GM19025 (cell line): ENCODE measurements around the gene FBXL17.

Source experiments
- ATAC-seq: cut with Tn5 transposase; IDR thresholded peaks from one replicate; pipeline ENCODE4 v1.9.1; 2021; ENCODE audit warnings: mild to moderate bottlenecking, low read depth, moderate library complexity; ENCODE audit not compliant: unreplicated experiment

Gene FBXL17

GRCh38 chr5:107933326-107933725 is 448.6 kb downstream of the FBXL17 start:
- ATAC-seq, result no peak

DNA sequence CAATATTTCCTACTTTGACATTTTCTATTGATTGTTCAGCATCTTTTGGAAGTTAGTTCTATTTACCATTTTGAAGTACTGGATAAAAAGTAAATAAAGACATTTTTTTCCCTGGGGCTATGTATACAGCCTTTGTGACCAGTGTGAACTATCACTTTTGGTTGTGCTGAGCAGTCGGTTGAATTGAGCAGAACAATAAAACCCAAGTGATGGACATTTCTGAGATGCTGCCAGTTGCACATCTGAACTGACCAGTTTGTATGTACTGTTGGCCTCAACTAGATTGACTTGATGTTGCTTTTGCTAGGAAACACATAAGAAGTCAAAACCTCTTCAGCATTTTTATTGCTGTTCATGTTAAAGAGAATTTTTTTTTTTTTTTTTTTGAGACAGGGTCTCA is 451.0 kb downstream of the FBXL17 start:
- no peak for ATAC-seq

DNA sequence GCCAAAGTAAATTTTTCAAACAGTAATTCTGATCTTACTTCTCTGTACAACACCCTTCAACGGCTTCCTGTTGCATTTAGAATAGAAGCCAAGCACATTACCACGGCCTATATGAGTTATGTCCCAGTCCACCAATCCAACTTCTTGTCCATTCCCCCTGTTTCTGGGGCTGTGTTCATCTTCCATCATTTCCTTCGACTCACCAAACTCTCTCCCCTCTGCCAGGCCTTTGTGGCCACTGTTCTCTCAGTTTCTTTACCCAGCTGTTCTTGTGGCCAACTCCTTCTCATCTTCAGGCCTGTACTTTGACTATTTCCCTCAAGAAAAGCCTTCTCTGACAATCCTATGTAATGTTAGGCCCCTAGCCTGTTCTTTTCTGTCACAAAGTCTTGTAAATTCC is 451.8 kb downstream of the FBXL17 start:
- no peak for ATAC-seq

DNA sequence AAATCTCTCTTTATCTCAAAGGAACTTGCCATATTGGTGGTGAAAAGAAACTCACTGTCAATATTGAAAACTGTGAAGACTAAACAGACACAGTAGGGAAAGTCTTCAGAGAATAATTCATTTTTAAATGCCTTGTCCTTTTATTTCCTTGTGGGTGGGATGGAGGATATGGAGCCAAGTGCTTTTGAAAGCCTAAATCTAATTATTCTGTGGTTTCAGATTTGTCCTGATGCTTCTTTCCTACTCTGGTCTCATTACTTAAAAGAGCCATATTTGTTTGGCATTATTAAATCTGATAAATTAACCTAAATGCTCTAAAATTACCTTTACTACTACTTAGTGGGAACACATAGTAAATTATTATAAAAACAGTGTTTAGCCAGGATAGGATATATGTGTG is 452.8 kb downstream of the FBXL17 start:
- ATAC-seq, result no peak

GRCh38 chr5:107926121-107926520 is 455.8 kb downstream of the FBXL17 start:
- ATAC-seq, result no peak

- no peak for ATAC-seq
These were observed 456.7 kb downstream of the FBXL17 start for GRCh38 chr5:107925200-107925599.

- no peak for ATAC-seq
These were observed 461.9 kb downstream of the FBXL17 start for GRCh38 chr5:107919969-107920368.

GRCh38 chr5:107919361-107919760 is 462.5 kb downstream of the FBXL17 start:
- ATAC-seq, result no peak

DNA sequence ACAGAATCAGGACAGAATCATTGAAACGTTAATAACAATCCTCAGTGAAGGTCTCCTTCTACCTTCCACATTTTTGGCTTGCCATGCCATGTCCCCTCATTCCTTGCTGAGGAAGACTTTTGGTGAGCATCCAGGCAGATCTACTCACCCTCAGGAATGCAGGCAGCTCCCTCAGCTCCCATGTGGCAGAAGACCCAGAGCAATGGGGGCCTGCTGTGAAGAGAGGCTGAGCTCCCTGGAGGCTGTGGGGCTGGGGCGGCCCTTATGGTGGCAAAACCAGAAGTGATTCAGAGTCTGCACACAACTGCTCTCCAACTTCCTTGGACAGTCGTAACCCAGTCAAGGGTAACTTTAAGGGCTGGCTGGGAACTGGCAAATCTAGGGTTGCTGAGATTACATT is 463.9 kb downstream of the FBXL17 start:
- no peak for ATAC-seq

DNA sequence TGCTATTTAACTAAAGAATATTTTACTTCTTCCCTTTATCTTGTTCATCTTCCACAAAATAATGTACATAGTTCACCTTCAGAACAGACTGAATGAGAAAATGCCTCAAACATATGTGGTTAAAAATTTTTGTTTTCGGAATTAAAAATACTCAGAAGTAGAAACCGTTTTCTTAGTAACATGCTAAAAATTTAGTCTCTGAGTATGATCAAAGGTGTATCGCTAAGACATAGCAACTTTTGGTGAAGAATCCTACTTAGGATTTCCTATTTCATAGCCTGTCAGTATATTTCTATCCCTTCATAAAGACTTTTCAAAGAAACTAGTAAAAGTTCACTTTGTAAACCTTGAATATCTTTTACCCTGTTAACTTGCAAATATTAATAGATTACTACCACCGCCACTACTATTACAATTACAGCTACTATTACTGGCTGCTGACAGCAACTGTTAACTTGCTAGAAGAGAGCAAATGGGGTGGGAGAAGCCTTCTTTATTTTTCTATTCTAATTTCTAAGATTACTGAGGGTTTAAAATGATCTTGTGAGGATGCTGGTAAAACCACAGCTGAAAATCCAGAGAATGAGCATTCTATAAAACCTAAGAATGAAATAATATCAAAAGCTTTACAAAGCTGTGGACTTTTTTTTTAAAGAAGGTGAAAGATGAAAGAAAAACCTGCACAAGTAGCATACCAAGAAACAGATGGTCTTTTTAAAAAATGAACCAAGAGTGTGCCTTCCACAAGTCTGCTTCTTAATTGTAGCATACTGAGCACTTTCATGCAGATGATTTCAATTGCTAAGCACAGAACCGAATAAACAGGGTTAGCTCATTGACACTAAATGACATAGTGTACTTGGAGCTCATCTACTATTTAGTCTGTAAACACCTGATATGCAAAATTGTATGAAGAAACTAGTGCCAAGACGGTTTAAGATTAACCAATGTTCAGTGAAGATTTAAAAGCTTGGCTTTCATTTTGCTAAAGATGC is 464.9 kb downstream of the FBXL17 start:
- ATAC-seq, result no peak

- no peak for ATAC-seq
These were observed 466.6 kb downstream of the FBXL17 start for GRCh38 chr5:107915176-107915812.

GRCh38 chr5:107913494-107913893 is 468.4 kb downstream of the FBXL17 start:
- ATAC-seq, result no peak

- ATAC-seq, result no peak
These were observed 481.2 kb downstream of the FBXL17 start for GRCh38 chr5:107900721-107901120.

DNA sequence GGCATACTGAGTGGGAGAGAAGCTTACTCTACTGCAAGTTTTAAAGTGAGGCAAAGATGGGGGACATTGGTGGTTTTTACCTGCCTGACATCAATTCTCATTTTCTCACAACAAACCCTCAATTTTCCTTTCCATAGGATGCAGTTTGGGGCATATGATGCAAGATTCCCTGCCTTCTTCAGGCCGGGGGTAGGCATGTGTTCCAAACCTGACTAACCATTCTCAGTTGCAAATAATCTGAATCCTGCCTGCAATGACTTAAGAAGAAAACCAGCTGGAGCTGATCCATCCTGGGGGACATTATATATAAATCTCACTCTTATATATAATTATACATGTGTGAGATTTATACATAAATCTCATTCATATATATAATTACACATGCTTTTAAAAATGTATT is 487.5 kb downstream of the FBXL17 start:
- no peak for ATAC-seq

DNA sequence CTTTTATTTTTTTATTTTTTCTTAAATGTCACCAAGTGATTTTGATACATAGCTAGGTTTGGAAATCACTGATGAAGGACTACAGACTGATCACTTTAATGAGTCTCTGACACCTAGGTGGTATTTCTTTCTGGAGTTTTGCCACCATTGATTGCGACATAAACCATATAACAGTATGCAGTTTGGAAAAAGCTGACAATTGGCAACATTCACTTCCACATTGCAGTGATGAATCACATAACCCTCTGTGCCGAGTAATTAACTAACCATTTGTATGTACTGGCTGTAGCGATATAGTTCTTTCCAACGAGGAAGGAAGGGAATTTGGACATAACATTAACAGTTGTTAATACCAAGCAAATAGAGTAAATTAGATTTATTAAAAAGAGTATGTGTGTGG is 488.3 kb downstream of the FBXL17 start:
- ATAC-seq, result no peak

DNA sequence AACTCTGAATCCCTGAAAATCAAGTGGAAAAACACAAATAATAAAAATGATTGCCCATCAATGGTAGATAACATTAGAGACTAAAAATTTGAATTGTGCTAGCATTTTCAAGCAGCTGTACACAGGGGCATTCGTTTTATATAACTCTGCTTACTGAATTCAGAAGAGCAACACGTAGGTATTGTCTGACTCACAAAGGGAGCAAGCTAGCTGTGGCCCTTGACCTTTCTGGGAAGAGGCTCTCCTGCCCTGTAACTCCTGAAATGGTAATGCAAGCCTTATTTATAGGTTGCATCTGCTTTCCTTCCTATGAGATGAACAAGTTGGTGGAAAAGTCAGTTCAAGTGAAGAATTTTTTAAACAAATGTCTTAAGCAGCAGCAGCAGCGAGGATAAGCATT is 492.5 kb downstream of the FBXL17 start:
- no peak for ATAC-seq

DNA sequence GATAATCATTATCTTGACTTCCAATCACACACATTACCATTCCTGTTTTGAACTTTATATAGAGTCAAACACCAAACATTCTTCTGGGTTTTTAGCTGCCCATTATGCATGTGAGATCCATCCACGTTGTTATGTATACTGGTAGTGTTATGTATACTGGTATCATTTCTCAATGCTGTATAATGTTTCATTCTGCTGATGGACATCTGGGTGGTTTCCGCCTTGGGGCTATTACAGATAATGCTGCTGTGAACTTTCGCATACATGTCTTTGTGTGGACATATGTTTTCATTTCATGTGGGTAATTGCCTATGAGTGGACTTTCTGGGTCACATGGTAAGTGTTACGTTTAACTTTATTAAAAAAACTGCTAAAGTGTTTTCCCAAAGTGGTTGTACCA is 493.4 kb downstream of the FBXL17 start:
- no peak for ATAC-seq

- no peak for ATAC-seq
These were observed 494.5 kb downstream of the FBXL17 start for GRCh38 chr5:107887166-107887943.

DNA sequence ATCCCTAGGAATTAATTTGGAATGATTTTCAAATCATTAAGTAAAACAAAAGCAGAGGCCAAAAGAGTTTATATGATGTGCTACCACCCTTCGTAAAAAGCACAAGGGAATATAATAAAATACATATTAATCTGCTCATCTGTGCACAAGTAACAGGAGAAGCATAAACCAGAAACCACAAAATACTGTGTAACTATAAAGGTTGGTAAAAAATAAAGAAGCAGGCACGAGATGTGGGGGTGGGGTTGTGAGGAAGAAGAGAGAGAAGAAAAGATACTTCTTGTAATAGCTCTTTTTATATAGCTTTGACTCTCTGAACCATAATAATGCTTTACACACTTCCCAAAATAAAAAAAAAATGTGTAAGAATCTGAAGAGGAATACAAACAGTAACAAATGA is 496.3 kb downstream of the FBXL17 start:
- no peak for ATAC-seq

- ATAC-seq, result no peak
These were observed 497.0 kb downstream of the FBXL17 start for GRCh38 chr5:107884871-107885270.

GRCh38 chr5:107878661-107879060 is 503.2 kb downstream of the FBXL17 start:
- ATAC-seq, result no peak
